Measurements from ENCODE around the gene TULP4.
"Not testable (repeated sequence)": the region's sequence is repeated elsewhere in the genome, so short reads cannot be mapped to it uniquely, and the experiment has no call there.

TULP4 gene

GRCh38 chr6:158502263-158502950 lies 190.1 kb downstream of the TULP4 start:
- no peak for DNase-seq (ENCODE audit: low read depth)

GRCh38 chr6:158503222-158503621 lies 191.0 kb downstream of the TULP4 start:
- no peak for DNase-seq (ENCODE audit: low read depth)

- DNase-seq (ENCODE audit: low read depth): no peak
Measured at GRCh38 chr6:158503846-158504245, 191.6 kb downstream of the TULP4 start.

- DNase-seq (ENCODE audit: low read depth): no peak
Measured at GRCh38 chr6:158505194-158505593, 192.9 kb downstream of the TULP4 start.

- DNase-seq (ENCODE audit: low read depth): no peak
Measured at GRCh38 chr6:158506601-158507000, 194.3 kb downstream of the TULP4 start.

- DNase-seq (ENCODE audit: low read depth): no peak
Measured at GRCh38 chr6:158507174-158507573, 194.9 kb downstream of the TULP4 start.

- no peak for DNase-seq (ENCODE audit: low read depth)
Measured at GRCh38 chr6:158508450-158508849, 196.2 kb downstream of the TULP4 start.

GRCh38 chr6:158509465-158509864 lies 197.2 kb downstream of the TULP4 start:
- no peak for DNase-seq (ENCODE audit: low read depth)

- DNase-seq (ENCODE audit: low read depth): no peak
Measured at GRCh38 chr6:158512809-158513208, 200.5 kb downstream of the TULP4 start.

GRCh38 chr6:158514176-158514575 lies 201.9 kb downstream of the TULP4 start:
- DNase-seq (ENCODE audit: low read depth): no peak

- DNase-seq (ENCODE audit: low read depth): no peak
Measured at GRCh38 chr6:158514991-158515390, 202.7 kb downstream of the TULP4 start.

- no peak for DNase-seq (ENCODE audit: low read depth)
Measured at GRCh38 chr6:158516098-158516497, 203.8 kb downstream of the TULP4 start.

GRCh38 chr6:158517038-158517437 lies 204.8 kb downstream of the TULP4 start:
- no peak for DNase-seq (ENCODE audit: low read depth)

GRCh38 chr6:158517581-158517980 lies 205.3 kb downstream of the TULP4 start:
- no peak for DNase-seq (ENCODE audit: low read depth)

- DNase-seq (ENCODE audit: low read depth): no peak
Measured at GRCh38 chr6:158518191-158519127, 206.2 kb downstream of the TULP4 start.

GRCh38 chr6:158519300-158519699 lies 207.0 kb downstream of the TULP4 start:
- DNase-seq (ENCODE audit: low read depth): no peak

GRCh38 chr6:158519761-158520160 lies 207.5 kb downstream of the TULP4 start:
- no peak for DNase-seq (ENCODE audit: low read depth)

GRCh38 chr6:158520975-158521374 lies 208.7 kb downstream of the TULP4 start:
- DNase-seq (ENCODE audit: low read depth): not testable (repeated sequence)

GRCh38 chr6:158521759-158522158 lies 209.5 kb downstream of the TULP4 start:
- DNase-seq (ENCODE audit: low read depth): no peak

GRCh38 chr6:158522616-158523015 lies 210.4 kb downstream of the TULP4 start:
- no peak for DNase-seq (ENCODE audit: low read depth)

- DNase-seq (ENCODE audit: low read depth): no peak
Measured at GRCh38 chr6:158524311-158524710, 212.0 kb downstream of the TULP4 start.

- DNase-seq (ENCODE audit: low read depth): not testable (repeated sequence)
Measured at GRCh38 chr6:158527858-158528257, 215.6 kb downstream of the TULP4 start.

GRCh38 chr6:158528826-158529225 lies 216.6 kb downstream of the TULP4 start:
- DNase-seq (ENCODE audit: low read depth): no peak
